Fibroblast of villous mesenchyme (primary cell): ENCODE results near the gene SFXN5. TPM values are rescaled to one million over a fixed set of nuclear protein-coding genes. Genes with fewer than 3 reads are reported as not detected.
A peak's percentile ranks its signal among the peaks of the same experiment; 100 is the strongest.

Experiments
- DNase-seq: peaks from one replicate; pipeline ENCODE4 v3.0.0-alpha.2; 2010; ENCODE audit warnings: low read depth
- H3K4me3 ChIP-seq: 2 replicates; pipeline ENCODE4 v1.5.1; 2011; ENCODE audit warnings: low read depth, mild to moderate bottlenecking, low read length
- CTCF ChIP-seq: IDR thresholded peaks from 2 replicates; pipeline ENCODE4 v1.5.1; 2012; ENCODE audit warnings: low read depth, mild to moderate bottlenecking, low read length; ENCODE audit not compliant: insufficient read depth
- total RNA-seq: library from RNA; depleted of rRNA; stranded (reverse); fragments of >200 nt; gene quantifications from 2 replicates; pipeline ENCODE4 v1.2.3, GENCODE V29; 2012

The SFXN5 gene
- total RNA-seq, 1 donor, result 12.1 TPM

GRCh38 chr2:73112026-73112912, 40.8 kb upstream of the SFXN5 start:
- DNase-seq, result peak; percentile 62
- peak overlapping the region; percentile 74 for H3K4me3 ChIP-seq
- no peak for TF ChIP-seq CTCF

GRCh38 chr2:73111073-73112025, 39.8 kb upstream of the SFXN5 start:
- no peak for TF ChIP-seq CTCF
- H3K4me3 ChIP-seq, result peak overlapping the region; percentile 74
- peak; percentile 42 for DNase-seq

GRCh38 chr2:73110168-73111072, 38.9 kb upstream of the SFXN5 start:
- TF ChIP-seq CTCF, result no peak
- DNase-seq, result no peak
- H3K4me3 ChIP-seq, result peak overlapping the region; percentile 74

- no peak for TF ChIP-seq CTCF
- H3K4me3 ChIP-seq, result no peak overlapping the region
- DNase-seq, result no peak
Measured at GRCh38 chr2:73109431-73110167, 38.1 kb upstream of the SFXN5 start.

GRCh38 chr2:73107211-73107926, 35.9 kb upstream of the SFXN5 start:
- TF ChIP-seq CTCF, result no peak
- no peak overlapping the region for H3K4me3 ChIP-seq
- DNase-seq, result peak; percentile 30
